TTC549 (cell line): Measurements from ENCODE around the gene TNFRSF1B.

Source experiments
- FAIRE-seq: peaks from 2 replicates; lab custom pipeline; 2012; peaks lifted over from hg19 to GRCh38; lab: Jason Lieb, UNC

TNFRSF1B gene

DNA sequence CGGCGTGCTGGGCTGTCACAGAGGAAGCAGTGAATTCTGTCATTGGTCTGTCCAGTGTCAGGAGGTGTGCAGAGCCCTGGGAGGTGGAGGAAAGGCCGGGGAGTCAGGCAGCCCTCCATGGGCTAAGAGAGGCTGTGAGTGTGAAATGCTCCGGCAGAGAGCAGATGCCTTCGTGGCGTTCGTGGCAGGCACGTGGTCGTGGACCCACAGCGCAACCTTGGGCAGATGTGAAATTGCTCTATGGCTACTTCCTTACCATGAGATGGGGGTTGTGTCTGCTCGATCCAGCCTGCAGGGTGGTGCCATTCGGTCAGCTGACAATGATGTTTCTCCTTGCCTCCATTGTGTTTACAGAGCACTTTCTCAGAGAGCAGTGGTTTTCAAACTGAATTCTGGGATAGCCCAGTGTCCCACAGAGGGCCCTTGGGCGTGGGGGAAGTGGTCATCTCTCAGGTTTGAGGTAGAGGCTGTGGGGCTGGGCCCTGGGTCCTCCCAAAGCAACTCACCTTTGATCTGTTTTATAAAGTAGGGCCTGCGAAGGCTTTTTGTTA is 27.9 kb downstream of the TNFRSF1B start:
- no peak for FAIRE-seq

GRCh38 chr1:12195416-12195815 is 28.6 kb downstream of the TNFRSF1B start:
- FAIRE-seq = no peak

DNA sequence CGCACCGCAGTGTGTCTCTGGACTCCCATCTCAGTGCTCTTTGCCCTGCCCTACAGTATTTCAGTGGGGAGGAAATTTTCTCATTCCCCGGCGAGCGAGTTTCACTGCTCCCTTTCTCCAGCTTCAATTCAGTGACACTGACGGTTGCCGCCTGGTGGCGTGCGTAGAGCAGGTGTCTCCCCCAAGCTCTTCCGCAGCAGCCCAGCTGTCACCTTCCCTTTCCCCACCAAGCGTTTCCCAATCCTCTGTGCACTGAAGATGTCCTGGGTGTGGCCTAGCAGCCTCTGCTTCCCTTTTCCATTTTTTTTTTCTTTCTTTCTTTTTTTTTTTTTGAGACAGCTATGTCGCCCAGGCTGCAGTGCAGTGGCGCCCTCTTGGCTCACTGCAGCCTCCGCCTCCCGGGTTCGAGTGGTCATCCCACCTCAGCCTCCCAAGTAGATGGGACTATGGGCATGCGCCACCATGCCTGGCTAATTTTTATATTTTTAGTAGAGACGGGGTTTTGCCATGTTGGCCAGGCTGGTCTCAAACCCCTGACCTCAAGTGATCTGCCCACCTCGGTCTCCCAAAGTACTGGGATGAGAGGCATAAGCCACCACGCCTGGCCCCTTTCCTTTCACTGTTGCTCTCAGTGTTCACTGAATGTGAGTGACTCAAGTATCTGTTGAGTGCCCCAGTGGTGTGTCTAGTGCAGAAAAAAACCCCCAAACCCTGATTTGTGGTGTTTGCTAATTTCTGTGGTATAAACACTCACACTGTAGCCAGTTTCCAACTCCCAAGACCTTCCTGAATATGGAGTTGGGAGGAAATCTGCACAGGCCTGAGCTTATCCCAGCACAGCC is 30.1 kb downstream of the TNFRSF1B start:
- no peak for FAIRE-seq

DNA sequence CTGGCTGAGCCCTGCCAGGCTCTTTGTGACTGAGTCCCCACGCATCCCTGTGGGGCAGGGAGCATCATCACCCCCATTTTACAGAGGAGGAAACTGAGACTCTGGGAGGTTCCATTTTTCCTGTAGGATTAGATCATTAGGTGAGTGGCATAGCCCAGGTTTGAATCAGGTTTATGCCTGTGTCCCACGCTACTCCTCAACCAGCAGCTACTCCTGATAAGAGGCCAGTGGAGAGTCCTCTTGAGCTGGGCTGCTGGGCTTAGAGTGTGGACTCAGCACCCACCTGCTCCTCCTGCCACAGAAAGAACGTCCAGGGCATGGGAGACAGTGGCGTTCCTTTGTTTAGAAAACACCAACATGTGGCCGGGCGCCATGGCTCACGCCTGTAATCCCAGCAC is 30.7 kb downstream of the TNFRSF1B start:
- no peak for FAIRE-seq

- no peak for FAIRE-seq
These were observed 33.4 kb downstream of the TNFRSF1B start for GRCh38 chr1:12200208-12200607.

- no peak for FAIRE-seq
These were observed 34.8 kb downstream of the TNFRSF1B start for GRCh38 chr1:12201352-12202189.

DNA sequence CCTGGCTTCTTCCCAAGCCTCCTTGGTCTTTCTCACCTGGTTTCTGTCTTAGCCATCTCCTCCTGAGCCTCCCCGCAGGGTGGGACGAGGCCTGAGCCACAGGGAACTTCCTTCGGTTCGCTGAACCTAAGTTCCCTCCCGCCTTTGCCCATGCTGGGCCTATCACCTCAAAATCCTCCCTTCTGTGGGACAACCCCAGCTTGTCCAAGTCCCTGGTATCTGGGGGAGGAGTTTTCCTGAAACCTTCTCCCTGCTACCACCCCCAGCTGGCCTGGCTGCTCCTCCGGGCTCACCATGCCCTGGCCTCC is 35.4 kb downstream of the TNFRSF1B start:
- no peak for FAIRE-seq

DNA sequence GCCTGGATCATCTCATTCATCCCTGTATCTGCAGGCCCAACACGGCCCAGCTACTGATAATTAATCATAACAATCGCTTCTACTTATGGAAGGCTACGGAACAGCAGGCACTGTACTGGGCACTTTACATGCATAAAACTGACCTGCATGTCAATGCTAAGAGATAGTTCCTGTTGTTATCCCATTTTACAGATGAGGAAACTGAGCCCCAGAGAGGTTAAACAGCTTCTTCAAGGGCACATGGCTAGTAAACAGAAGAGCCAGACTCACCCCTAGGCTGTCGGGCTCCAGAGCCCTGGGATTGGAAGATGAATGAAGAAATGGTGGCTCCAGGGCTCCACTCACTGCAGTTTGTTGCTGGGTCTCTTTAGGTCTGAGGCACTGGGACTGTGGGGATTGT is 35.8 kb downstream of the TNFRSF1B start:
- FAIRE-seq = no peak

DNA sequence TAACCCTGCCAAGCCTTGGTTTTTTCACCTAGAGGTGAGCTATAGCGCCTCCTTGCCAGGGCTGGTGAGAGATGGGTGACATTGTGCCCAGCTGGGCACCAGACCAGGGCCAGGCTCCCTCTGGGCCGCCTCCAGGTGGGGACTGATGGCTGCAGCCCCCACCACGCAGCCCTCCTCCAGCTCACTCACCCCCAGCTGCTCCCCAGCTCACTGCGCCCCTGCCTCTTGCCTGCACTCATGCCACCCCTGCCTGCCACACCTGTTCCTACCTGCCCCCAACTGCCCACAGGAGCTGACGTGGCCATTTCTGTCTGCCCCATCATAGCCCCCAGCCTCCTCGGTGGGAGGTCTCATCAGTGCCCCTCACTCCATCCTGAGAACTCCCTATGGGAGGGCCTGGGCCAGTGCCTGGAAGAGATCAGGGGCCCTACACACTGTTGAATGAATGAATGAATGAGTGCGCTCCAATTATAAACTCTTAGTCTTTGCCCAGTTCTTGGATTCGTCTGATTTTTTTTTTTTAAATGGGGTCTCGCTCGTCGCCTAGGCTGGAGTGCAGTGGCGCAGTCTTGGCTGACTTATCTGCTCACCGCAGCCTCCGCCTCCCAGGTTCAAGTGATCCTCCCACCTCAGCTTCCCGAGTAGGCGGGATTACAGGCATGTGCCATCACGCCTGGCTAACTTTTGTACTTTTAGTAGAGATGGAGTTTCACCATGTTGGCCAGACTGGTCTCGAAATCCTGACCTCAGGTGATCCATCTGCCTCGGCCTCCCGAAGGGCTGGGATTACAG is 36.6 kb downstream of the TNFRSF1B start:
- no peak for FAIRE-seq

DNA sequence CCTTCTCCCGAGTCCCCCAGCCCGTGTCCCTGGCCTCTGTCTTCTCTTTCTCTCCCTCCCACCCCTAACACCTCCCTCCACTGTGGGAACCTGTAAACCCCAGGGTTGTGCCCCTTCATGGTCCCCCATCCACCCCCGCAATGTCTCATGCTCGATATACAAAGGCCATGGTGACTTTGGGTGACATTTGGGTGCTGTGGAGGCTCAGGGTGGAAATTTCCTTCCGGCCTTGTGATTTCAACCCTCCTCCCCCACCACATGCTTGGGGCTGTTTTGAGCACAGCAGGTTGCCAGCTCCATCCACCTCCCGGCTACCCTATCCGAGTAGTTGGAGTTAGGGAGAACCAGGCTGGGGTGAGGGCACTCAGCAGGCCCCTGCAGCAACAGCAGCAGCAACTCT is 37.3 kb downstream of the TNFRSF1B start:
- FAIRE-seq = no peak

GRCh38 chr1:12204754-12205658 is 38.2 kb downstream of the TNFRSF1B start:
- no peak for FAIRE-seq

GRCh38 chr1:12206238-12206637 is 39.4 kb downstream of the TNFRSF1B start:
- no peak for FAIRE-seq

DNA sequence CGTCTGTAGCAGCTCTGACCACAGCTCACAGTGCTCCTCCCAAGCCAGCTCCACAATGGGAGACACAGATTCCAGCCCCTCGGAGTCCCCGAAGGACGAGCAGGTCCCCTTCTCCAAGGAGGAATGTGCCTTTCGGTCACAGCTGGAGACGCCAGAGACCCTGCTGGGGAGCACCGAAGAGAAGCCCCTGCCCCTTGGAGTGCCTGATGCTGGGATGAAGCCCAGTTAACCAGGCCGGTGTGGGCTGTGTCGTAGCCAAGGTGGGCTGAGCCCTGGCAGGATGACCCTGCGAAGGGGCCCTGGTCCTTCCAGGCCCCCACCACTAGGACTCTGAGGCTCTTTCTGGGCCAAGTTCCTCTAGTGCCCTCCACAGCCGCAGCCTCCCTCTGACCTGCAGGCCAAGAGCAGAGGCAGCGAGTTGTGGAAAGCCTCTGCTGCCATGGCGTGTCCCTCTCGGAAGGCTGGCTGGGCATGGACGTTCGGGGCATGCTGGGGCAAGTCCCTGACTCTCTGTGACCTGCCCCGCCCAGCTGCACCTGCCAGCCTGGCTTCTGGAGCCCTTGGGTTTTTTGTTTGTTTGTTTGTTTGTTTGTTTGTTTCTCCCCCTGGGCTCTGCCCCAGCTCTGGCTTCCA is 40.1 kb downstream of the TNFRSF1B start:
- FAIRE-seq = no peak

DNA sequence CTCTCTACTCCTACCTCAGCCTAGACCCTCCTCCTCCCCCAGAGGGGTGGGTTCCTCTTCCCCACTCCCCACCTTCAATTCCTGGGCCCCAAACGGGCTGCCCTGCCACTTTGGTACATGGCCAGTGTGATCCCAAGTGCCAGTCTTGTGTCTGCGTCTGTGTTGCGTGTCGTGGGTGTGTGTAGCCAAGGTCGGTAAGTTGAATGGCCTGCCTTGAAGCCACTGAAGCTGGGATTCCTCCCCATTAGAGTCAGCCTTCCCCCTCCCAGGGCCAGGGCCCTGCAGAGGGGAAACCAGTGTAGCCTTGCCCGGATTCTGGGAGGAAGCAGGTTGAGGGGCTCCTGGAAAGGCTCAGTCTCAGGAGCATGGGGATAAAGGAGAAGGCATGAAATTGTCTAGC is 41.5 kb downstream of the TNFRSF1B start:
- no peak for FAIRE-seq

- peak; percentile 64 for FAIRE-seq
These were observed 42.1 kb downstream of the TNFRSF1B start for GRCh38 chr1:12208764-12209494.

GRCh38 chr1:12209495-12209832 is 42.7 kb downstream of the TNFRSF1B start:
- no peak for FAIRE-seq

DNA sequence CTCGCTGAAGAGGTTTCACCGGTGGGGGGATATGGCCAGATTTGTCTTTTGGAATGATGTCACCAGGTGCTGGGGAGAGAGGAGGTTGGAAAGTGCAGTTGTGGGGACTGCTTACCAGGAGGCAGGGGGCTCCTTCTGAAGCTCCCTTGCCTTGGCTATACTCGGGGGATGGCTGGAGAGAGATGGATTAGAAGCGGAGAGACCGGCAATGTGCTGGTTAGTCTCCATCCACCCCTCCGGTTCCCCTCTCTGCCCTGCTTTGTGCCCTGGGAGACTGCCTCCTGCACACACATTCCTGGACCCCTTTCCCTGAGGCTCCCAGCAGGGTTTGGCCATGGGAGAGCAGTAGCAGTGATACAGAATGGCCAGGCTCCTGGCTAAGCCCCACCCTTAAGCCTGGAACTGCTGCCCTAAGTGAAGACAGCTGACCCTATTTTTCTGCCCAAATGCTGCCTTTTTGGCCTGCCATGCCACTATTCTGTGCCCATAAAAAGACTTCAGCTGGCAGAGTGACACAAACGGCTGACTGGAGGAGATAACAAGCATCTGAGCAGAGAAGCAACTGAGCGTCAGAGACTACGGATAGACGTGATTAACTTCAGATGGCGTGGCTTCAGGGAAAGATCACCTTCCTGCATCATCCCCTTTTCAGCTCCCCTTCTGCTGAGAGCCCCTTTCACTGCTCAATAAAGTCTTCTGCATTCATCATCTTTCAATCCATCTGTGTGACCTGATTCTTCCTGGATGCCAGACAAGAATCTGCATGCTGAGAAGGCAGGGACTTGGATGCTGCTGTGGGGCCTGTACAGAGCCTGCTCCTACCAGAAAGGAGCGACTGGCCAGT is 48.5 kb downstream of the TNFRSF1B start:
- no peak for FAIRE-seq

DNA sequence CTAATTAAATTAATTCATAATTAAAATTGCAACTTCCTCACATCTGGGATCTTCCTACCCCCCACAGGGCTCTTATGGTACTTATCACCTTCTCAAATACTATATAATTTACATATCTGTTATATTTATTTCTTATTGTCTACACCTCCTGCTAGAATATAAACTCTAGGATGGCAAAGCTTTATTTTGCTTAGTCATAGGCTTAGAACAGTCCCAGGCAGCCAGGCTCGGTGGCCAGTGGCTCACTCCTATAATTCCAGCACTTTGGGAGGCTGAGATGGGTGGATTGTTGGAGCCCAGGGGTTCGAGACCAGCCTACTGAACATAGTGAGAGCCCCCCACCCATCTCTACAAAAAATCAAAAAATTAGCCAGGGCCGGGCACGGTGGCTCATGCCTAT is 53.0 kb downstream of the TNFRSF1B start:
- no peak for FAIRE-seq

GRCh38 chr1:12220890-12221289 is 54.1 kb downstream of the TNFRSF1B start:
- FAIRE-seq = no peak
